ENCODE measurements around the gene SLC19A1.

Gene SLC19A1

GRCh38 chr21:45524756-45525152, 17.5 kb downstream of the SLC19A1 start:
- Histone ChIP-seq H3K4me1 (ENCODE audit: control insufficient read depth in 1 of 2, insufficient read depth in 1 of 2, low read depth in 1 of 2, low read length in 1 of 2) (peaks cover 14 to 41% of the 10 kb centered on the region in 2 experiments), H3K9me3 (no peaks in the 10 kb centered on the region), H3K36me3 (peaks cover 78% of the 10 kb centered on the region), H3K27me3 (no peaks in the 10 kb centered on the region), H3K27ac (peak overlapping the region; percentile 10), H3K4me3 (ENCODE audit: low read depth in 1 of 2, low read length in 1 of 2) (no peak overlapping the region)
- TF ChIP-seq CTCF (IDR thresholded peaks at IDR 0.05), result no peak

GRCh38 chr21:45523411-45524101, 18.7 kb downstream of the SLC19A1 start:
- Histone ChIP-seq H3K4me3 (ENCODE audit: low read depth in 1 of 2, low read length in 1 of 2) (no peak overlapping the region), H3K36me3 (peaks cover 66% of the 10 kb centered on the region)
- no peak for TF ChIP-seq CTCF (IDR thresholded peaks at IDR 0.05)

GRCh38 chr21:45522986-45523385, 19.3 kb downstream of the SLC19A1 start:
- H3K36me3 ChIP-seq, result peaks cover 61% of the 10 kb centered on the region
- H3K4me1 ChIP-seq (ENCODE audit: control insufficient read depth in 1 of 2, insufficient read depth in 1 of 2, low read depth in 1 of 2, low read length in 1 of 2), result peaks cover 31 to 46% of the 10 kb centered on the region in 2 experiments
- no peak overlapping the region for H3K4me3 ChIP-seq (ENCODE audit: low read depth in 1 of 2, low read length in 1 of 2)
- TF ChIP-seq CTCF (IDR thresholded peaks at IDR 0.05), result no peak
- no peaks in the 10 kb centered on the region for H3K27me3 ChIP-seq
- H3K9me3 ChIP-seq, result no peaks in the 10 kb centered on the region
- H3K27ac ChIP-seq, result peak overlapping the region; percentile 93

More at GRCh38 chr21:45523411-45524101, 18.7 kb downstream of the SLC19A1 start:
- no peaks in the 10 kb centered on the region for H3K9me3 ChIP-seq
- H3K27me3 ChIP-seq, result no peaks in the 10 kb centered on the region
- peaks cover 26 to 46% of the 10 kb centered on the region in 2 experiments for H3K4me1 ChIP-seq (ENCODE audit: control insufficient read depth in 1 of 2, insufficient read depth in 1 of 2, low read depth in 1 of 2, low read length in 1 of 2)
- H3K27ac ChIP-seq, result peak overlapping the region; percentile 93

- H3K4me1 ChIP-seq (ENCODE audit: control insufficient read depth in 1 of 2, insufficient read depth in 1 of 2, low read depth in 1 of 2, low read length in 1 of 2), result peaks cover 37 to 49% of the 10 kb centered on the region in 2 experiments
- H3K36me3 ChIP-seq, result peaks cover 55% of the 10 kb centered on the region
- H3K27ac ChIP-seq, result peak overlapping the region; percentile 93
- no peak for TF ChIP-seq CTCF (IDR thresholded peaks at IDR 0.05)
- H3K4me3 ChIP-seq (ENCODE audit: low read depth in 1 of 2, low read length in 1 of 2), result no peak overlapping the region
- H3K9me3 ChIP-seq, result no peaks in the 10 kb centered on the region
- H3K27me3 ChIP-seq, result no peaks in the 10 kb centered on the region
These were observed 19.9 kb downstream of the SLC19A1 start for GRCh38 chr21:45522381-45522780.

- TF ChIP-seq CTCF (IDR thresholded peaks at IDR 0.05), result no peak
- H3K36me3 ChIP-seq, result peaks cover 51% of the 10 kb centered on the region
These were observed 21.0 kb downstream of the SLC19A1 start for GRCh38 chr21:45521241-45521640.

More at GRCh38 chr21:45521241-45521640, 21.0 kb downstream of the SLC19A1 start:
- no peaks in the 10 kb centered on the region for H3K27me3 ChIP-seq
- peaks cover 48 to 60% of the 10 kb centered on the region in 2 experiments for H3K4me1 ChIP-seq (ENCODE audit: control insufficient read depth in 1 of 2, insufficient read depth in 1 of 2, low read depth in 1 of 2, low read length in 1 of 2)
- no peak overlapping the region for H3K4me3 ChIP-seq (ENCODE audit: low read depth in 1 of 2, low read length in 1 of 2)
- no peaks in the 10 kb centered on the region for H3K9me3 ChIP-seq
- H3K27ac ChIP-seq, result peak overlapping the region; percentile 93

Data from neutrophil (primary cell).